IMR-90 (cell line): Measurements from ENCODE around the gene ZFHX3.
A peak's percentile ranks its signal among the peaks of the same experiment; 100 is the strongest.

Experiments
- CHD1 ChIP-seq: IDR thresholded peaks from 2 replicates; pipeline ENCODE4 v1.6.1; 2012; ENCODE audit warnings: low read depth, low read length, improper control_type of control experiment
- FOS ChIP-seq: fragments of 150-350 bp; IDR thresholded peaks from 2 replicates; pipeline ENCODE4 v1.6.1; 2016; ENCODE audit warnings: low read depth, low read length
- MXI1 ChIP-seq: IDR thresholded peaks from 2 replicates; pipeline ENCODE4 v1.6.1; 2012; ENCODE audit warnings: low read depth, mild to moderate bottlenecking, low read length, moderate library complexity, borderline replicate concordance
- POLR2A ChIP-seq: IDR thresholded peaks from 2 replicates; pipeline ENCODE4 v1.6.1; 2012; ENCODE audit warnings: mild to moderate bottlenecking, low read depth, low read length
- SMC3 ChIP-seq: fragments of 150-350 bp; IDR thresholded peaks from 2 replicates; pipeline ENCODE4 v1.6.1; 2016; ENCODE audit warnings: low read depth, mild to moderate bottlenecking, antibody characterized with exemption, low read length, moderate library complexity
- TF ChIP-seq, protein P1 (sequence below): conservative IDR thresholded peaks from 2 replicates; pipeline ENCODE4 v1.5.1; 2012; ENCODE audit warnings: mild to moderate bottlenecking, low read depth, low read length, improper control_type of control experiment

DNA sequence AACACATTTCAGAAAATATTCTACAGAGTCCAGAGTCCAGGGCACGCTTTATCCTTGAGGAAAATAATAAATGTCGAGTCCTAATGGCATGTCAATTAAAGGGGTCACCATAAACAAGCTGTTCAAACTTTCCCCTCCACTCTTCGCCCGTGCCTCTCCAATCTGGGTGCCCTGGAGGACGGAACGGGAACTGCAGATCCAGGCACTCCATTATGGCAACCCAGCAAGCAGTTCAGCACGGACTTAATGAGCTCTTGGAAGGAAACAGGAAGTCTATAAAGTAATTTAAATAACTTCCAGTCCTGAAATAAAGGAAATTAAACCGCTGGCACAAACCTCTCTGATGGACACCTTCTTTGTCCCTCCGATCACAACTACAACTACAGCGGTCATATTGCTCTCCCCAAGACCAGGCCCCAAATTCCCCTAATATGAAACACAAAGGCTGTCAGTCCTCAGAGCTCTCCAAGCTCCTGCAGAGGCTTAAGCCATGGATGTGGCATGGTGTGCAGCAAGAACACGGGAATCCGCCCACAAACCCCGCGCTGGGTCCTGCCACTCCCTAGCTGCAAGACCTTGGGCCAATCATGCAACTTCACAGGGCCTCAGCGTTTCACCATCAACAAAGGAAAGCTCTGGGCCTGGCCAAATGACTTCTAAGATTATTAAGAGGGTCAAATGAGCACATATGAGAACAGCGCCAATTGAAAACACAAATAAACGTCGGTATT, 52.6 kb downstream of the ZFHX3 start:
- TF ChIP-seq, protein P1, sequence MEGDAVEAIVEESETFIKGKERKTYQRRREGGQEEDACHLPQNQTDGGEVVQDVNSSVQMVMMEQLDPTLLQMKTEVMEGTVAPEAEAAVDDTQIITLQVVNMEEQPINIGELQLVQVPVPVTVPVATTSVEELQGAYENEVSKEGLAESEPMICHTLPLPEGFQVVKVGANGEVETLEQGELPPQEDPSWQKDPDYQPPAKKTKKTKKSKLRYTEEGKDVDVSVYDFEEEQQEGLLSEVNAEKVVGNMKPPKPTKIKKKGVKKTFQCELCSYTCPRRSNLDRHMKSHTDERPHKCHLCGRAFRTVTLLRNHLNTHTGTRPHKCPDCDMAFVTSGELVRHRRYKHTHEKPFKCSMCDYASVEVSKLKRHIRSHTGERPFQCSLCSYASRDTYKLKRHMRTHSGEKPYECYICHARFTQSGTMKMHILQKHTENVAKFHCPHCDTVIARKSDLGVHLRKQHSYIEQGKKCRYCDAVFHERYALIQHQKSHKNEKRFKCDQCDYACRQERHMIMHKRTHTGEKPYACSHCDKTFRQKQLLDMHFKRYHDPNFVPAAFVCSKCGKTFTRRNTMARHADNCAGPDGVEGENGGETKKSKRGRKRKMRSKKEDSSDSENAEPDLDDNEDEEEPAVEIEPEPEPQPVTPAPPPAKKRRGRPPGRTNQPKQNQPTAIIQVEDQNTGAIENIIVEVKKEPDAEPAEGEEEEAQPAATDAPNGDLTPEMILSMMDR: peak; percentile 22; the same call in 1 of the 2 replicates
- TF ChIP-seq POLR2A (no peak), CHD1 (no peak), FOS (no peak), SMC3 (no peak), MXI1 (no peak)
